NT2/D1 (cell line): ENCODE measurements around the gene LDLRAD3.

Experiments
- SUZ12 ChIP-seq: IDR thresholded peaks from 2 replicates; pipeline ENCODE4 v1.6.1; 2011; ENCODE audit not compliant: insufficient read length, insufficient read depth; ENCODE audit errors: extremely low read depth
- YY1 ChIP-seq: IDR thresholded peaks from 2 replicates; pipeline ENCODE4 v1.6.1; 2011; ENCODE audit not compliant: insufficient read length, insufficient read depth
- ZNF274 ChIP-seq: IDR thresholded peaks from 2 replicates; pipeline ENCODE4 v1.6.1; 2011; ENCODE audit warnings: mild to moderate bottlenecking, low read depth, low read length

GRCh38 chr11:36211761-36212430, 268.0 kb downstream of the LDLRAD3 start:
- TF ChIP-seq SUZ12 = no peak
- no peak for TF ChIP-seq ZNF274
- no peak for TF ChIP-seq YY1
